Activated CD8-positive, alpha-beta T cell treated with anti-CD3 and anti-CD28 coated beads for 36 hours (primary cell): ENCODE results near the gene CTAGE1. TPM values are rescaled to one million over a fixed set of nuclear protein-coding genes. Genes with fewer than 3 reads are reported as not detected.

Experiments
- ATAC-seq: fragments of 200-7000 bp; cut with Tn5 transposase; one replicate; pipeline ENCODE4 v1.10.0; 2021; ENCODE audit warnings: mild to moderate bottlenecking, moderate library complexity
- CTCF ChIA-PET: fragments of 350-600 bp; sonication (Branson Sonifier 250); formaldehyde crosslinking; loops from one replicate; lab custom pipeline; 2021; ENCODE audit warnings: antibody characterized with exemption; lab: Charles Lee
- POLR2A ChIA-PET: fragments of 350-600 bp; sonication (Branson Sonifier 250); formaldehyde crosslinking; loops from one replicate; lab custom pipeline; 2021; ENCODE audit warnings: antibody characterized with exemption; lab: Charles Lee
- DNase-seq: peaks from one replicate; pipeline ENCODE4 v3.0.0-alpha.2; 2020
- H3K27ac Mint-ChIP-seq: one replicate; pipeline ENCODE4 v1.8.0; 2021; ENCODE audit warnings: mild to moderate bottlenecking, mixed read lengths
- H3K27me3 Mint-ChIP-seq: one replicate; pipeline ENCODE4 v1.8.0; 2021; ENCODE audit warnings: mixed read lengths
- H3K36me3 Mint-ChIP-seq: one replicate; pipeline ENCODE4 v1.8.0; 2021; ENCODE audit warnings: low read depth, mixed read lengths
- H3K4me1 Mint-ChIP-seq: one replicate; pipeline ENCODE4 v1.8.0; 2021; ENCODE audit warnings: low read depth, mixed read lengths
- H3K4me3 Mint-ChIP-seq: one replicate; pipeline ENCODE4 v1.8.0; 2021; ENCODE audit warnings: mild to moderate bottlenecking, moderate library complexity, mixed read lengths
- H3K9me3 Mint-ChIP-seq: one replicate; pipeline ENCODE4 v1.8.0; 2021; ENCODE audit warnings: mixed read lengths
- intact Hi-C: fragments of 100-400 bp; cut with micrococcal nuclease; formaldehyde crosslinking; loops from one replicate; pipeline ENCODE4 v1.10.0; 2022
- total RNA-seq, 2 experiments: library from RNA; stranded (reverse); gene quantifications; one replicate each; pipeline ENCODE4 v1.2.3, GENCODE V29; 2021
- TF ChIP-seq, protein P1 (sequence below): fragments of 200-600 bp; IDR thresholded peaks from one replicate; pipeline ENCODE4 v1.8.0; 2022; ENCODE audit warnings: antibody characterized with exemption, mild to moderate bottlenecking

CTAGE1 gene
- total RNA-seq, 2 experiments from 2014 or later, result not detected

DNA sequence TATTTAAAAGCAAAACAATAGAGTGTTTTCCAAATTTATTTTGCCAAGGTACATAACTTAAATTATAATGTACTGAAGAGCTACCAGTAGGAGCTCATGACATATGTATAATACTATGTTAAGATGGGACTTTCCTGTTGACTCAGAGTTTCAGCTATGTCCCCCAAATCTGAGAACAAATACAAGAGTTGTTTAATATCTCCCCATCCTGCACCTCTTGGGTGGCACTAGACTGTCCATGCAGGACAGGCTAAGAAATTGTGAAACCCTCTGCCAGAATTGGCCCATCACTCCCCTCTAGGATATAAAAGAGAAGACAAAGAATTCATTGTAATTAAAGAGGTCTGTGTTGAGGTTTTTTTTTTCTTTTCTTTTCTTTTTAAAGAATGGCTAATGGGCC is 21.7 kb upstream of the CTAGE1 start:
- ChIA-PET CTCF (no interaction called here), POLR2A (no interaction called here)
- H3K4me3 Mint-ChIP-seq, result no peak overlapping the region
- no peaks in the 10 kb centered on the region for H3K9me3 Mint-ChIP-seq
- TF ChIP-seq, protein P1, sequence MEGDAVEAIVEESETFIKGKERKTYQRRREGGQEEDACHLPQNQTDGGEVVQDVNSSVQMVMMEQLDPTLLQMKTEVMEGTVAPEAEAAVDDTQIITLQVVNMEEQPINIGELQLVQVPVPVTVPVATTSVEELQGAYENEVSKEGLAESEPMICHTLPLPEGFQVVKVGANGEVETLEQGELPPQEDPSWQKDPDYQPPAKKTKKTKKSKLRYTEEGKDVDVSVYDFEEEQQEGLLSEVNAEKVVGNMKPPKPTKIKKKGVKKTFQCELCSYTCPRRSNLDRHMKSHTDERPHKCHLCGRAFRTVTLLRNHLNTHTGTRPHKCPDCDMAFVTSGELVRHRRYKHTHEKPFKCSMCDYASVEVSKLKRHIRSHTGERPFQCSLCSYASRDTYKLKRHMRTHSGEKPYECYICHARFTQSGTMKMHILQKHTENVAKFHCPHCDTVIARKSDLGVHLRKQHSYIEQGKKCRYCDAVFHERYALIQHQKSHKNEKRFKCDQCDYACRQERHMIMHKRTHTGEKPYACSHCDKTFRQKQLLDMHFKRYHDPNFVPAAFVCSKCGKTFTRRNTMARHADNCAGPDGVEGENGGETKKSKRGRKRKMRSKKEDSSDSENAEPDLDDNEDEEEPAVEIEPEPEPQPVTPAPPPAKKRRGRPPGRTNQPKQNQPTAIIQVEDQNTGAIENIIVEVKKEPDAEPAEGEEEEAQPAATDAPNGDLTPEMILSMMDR, result no peak
- no peak for ATAC-seq
- peaks cover 2% of the 10 kb centered on the region for H3K27me3 Mint-ChIP-seq
- DNase-seq, result no peak
- intact Hi-C loops, result no loop called here
- H3K36me3 Mint-ChIP-seq, result no peaks in the 10 kb centered on the region
- H3K27ac Mint-ChIP-seq, result no peak overlapping the region
- H3K4me1 Mint-ChIP-seq, result no peaks in the 10 kb centered on the region

- no peak for DNase-seq
- CTCF ChIA-PET, result no interaction called here
- Mint-ChIP-seq H3K4me1 (no peaks in the 10 kb centered on the region), H3K4me3 (no peak overlapping the region), H3K36me3 (no peaks in the 10 kb centered on the region), H3K9me3 (no peaks in the 10 kb centered on the region), H3K27me3 (no peaks in the 10 kb centered on the region), H3K27ac (no peak overlapping the region)
- ATAC-seq, result no peak
- POLR2A ChIA-PET, result no interaction called here
- intact Hi-C loops, result no loop called here
- TF ChIP-seq, protein P1, result no peak
Measured at GRCh38 chr18:22436136-22436535, 18.4 kb upstream of the CTAGE1 start.

DNA sequence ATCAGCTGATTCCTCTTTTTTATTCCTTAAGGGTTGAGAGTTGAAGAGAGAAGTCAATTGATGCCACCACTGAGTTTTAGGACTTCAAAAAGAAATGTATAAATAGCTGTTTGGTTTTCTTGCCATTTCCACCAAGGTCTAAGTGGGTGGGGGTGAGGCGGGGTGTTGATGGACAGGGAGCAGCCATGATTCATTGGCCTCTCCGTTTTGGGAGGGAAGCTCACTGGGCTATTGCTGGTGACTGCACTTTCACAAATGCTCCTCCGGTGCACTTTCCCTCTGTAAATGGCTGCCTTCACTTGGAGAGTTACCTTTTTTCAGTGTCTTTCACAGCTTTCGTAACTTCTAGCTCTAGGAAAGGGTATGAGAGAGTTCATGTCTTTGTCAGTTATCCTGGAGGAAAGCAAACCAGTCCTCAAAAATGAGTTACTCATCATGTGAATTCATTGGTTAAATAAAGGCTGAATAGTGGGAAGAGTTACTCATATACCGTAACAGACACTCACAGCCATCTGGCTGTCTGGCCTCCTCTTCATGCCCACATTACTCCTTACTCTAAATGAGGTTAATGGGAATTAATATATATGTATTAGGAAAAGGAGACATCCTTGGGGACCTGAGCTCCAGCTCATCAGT is 17.4 kb upstream of the CTAGE1 start:
- no peaks in the 10 kb centered on the region for H3K27me3 Mint-ChIP-seq
- H3K9me3 Mint-ChIP-seq, result no peaks in the 10 kb centered on the region
- DNase-seq (no peak), ATAC-seq (no peak)
- TF ChIP-seq, protein P1, result no peak
- intact Hi-C loops, result no loop called here
- CTCF ChIA-PET, result no interaction called here
- no peak overlapping the region for H3K4me3 Mint-ChIP-seq
- POLR2A ChIA-PET, result no interaction called here
- no peaks in the 10 kb centered on the region for H3K36me3 Mint-ChIP-seq
- no peak overlapping the region for H3K27ac Mint-ChIP-seq
- no peaks in the 10 kb centered on the region for H3K4me1 Mint-ChIP-seq

- Mint-ChIP-seq H3K27ac (no peak overlapping the region), H3K4me3 (no peak overlapping the region), H3K4me1 (peaks cover 4% of the 10 kb centered on the region), H3K9me3 (no peaks in the 10 kb centered on the region), H3K36me3 (no peaks in the 10 kb centered on the region), H3K27me3 (no peaks in the 10 kb centered on the region)
- ChIA-PET POLR2A (no interaction called here), CTCF (no interaction called here)
- DNase-seq, result no peak
- TF ChIP-seq, protein P1, result no peak
- ATAC-seq, result no peak
- intact Hi-C loops, result no loop called here
Measured at GRCh38 chr18:22433956-22434355, 16.2 kb upstream of the CTAGE1 start.

DNA sequence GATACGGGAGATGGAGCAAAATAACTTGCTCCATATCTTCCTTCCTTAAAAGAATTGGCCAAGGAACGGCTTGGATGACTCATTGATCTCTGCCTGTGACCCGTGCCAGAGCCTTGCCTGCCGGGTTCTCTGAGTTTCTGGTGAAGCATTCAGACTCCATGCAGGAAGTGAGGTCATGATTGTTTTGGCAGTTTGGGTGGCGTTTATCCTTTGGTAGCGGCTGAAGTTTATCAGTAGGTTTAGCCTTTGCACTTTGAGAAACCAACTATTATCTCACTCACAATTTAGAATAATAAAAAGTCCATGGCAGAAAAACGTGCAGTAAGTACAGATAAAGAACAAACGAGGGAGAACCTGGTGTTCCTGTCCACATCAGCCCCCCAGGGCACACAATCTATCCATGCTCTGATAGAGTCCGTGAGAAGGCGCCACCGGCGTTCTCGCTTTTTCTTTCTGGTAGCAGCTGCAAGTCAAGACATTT is 15.0 kb upstream of the CTAGE1 start:
- DNase-seq, result no peak
- intact Hi-C loops, result no loop called here
- ChIA-PET CTCF (no interaction called here), POLR2A (no interaction called here)
- Mint-ChIP-seq H3K4me3 (no peak overlapping the region), H3K27me3 (no peaks in the 10 kb centered on the region), H3K36me3 (no peaks in the 10 kb centered on the region), H3K9me3 (no peaks in the 10 kb centered on the region), H3K27ac (no peak overlapping the region), H3K4me1 (peaks cover 4% of the 10 kb centered on the region)
- ATAC-seq, result no peak
- TF ChIP-seq, protein P1, result no peak
